Stimulated activated CD8-positive, alpha-beta memory T cell treated with anti-CD3 and anti-CD28 coated beads, Interleukin-2, amount 100 ng/mL, for 1 hour (primary cell): Measurements from ENCODE around the gene ITLN1.
"Not testable (repeated sequence)": the region's sequence is repeated elsewhere in the genome, so short reads cannot be mapped to it uniquely, and the experiment has no call there.

Experiments used
- DNase-seq, 2 donors: peaks; one replicate each; pipeline ENCODE4 v3.0.0-alpha.2; 2020; ENCODE audit warnings: low read depth in 2 of 2

The ITLN1 gene

DNA sequence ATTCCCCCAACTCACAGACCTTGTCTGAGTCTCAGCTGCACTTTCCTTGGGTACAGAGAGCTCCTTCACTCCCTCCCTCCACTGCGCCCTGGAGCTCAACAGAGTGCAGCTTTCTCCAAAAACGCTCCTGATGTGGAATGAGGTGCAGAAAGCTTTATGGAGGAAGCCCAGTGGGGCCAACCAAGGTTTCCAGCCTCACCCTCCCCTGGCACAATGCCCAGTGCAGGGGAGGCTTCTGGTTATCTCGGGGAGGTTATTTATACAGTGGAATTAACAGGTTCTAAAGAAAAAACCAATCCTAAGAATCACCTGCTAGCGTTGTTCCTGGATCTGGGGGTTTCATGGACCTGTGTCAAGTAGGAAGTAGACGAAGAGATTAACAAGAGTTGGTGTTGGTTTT is at the start of gene ITLN1:
ITLN1 (minus strand) TSS at position 139 of the 400 bp plus-strand sequence. CDS start 303 bp downstream, outside the sequence.
- DNase-seq, result no peak

DNA sequence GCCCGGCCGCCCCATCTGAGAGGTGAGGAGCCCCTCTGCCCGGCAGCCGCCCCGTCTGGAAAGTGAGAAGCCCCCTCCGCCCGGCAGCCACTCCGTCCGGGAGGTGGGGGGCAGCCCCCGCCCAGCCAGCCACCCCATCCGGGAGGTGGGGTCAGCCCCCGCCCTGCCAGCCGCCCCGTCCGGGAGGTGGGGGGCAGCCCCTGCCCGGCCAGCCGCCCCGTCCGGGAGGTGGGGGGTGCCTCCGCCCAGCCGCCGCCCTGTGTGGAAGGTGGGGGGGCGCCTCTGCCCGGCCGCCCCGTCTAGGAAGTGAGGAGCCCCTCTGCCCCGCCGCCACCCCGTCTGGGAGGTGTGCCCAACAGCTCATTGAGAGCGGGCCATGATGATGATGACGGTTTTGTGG is 48.3 kb upstream of the ITLN1 start:
- DNase-seq, result not testable (repeated sequence)

DNA sequence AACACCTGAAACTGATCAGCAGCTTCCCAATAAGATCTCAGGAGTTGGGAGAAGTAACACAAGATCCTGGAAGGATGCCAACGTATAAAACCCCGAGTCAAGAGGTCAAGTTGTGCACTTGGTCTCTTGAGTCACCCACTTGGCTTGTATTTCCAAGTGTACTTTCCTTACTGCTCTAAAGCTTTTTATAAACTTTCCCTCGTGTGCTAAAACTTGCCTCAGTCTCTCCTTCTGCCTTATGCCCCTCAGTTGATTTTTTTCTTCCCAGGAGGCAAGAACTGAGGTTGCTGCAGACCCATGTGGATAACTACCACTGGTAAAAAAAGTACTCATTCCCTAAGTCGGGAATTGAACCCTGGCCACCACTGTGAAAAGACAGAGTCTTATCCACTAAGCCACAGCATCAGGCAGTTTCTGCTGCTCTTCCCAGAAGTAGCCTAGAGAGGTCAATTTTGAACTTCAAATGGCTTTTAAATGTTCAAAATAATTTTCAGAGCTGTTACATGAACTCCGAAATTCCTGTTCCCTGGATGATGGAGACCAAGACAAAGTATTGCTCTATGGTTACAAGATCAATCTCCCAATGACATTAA is 40.8 kb upstream of the ITLN1 start:
- DNase-seq, result no peak

DNA sequence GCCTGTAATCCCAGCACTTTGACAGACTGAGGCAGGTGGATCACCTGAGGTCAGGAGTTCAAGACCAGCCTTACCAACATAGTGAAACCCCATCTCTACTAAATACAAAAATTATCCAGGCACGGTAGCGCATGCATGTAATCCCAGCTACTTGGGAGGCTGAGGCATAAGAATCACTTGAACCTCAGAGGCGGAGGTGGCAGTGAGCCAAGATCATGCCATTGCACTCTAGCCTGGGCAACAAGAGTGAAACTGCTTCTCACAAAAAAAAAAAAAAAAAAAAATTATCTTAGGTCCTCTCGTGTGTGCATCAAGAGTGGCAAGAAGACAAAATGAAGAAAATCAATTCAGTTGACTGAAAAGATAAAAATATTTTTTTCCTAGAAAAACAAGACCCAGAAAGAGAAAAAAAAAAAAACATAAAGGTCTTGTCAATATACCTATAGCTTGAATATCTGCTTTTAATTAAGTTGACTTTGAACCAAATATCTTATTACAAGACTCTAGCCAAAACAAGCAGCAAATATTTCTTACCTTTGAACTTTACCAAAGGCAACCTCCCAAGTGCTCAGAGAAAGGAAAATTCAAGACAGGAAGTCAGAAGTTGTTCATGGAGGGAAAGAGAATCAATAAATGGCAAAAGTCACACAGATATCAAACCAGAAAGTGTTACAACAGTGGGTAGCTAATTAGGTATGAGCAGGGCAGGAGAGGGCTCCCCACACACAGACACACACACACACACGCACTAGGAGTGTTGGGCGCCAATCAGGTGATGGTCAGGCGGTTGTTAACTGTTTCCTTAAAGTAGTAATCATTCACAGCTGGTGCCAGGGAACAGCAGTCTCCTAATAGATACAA is 40.0 kb upstream of the ITLN1 start:
- DNase-seq, result no peak

DNA sequence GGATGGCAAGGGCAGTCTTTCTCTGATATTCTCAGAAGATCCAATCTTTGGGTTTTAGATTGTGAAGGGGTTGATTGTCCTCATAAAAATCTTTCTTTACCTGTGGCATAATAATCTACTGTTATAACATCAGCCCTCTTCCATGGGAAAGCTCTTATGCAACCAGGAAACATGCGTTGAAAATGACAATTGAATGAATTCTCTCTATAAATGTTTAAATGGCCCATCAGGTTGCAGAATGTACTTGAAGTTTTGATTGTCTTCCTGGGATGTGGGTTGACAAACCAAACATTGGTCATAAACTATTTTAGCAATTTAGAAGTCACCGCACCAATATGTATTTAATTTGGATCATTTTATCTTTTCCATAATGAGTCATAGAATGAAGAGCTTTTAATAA is 31.7 kb upstream of the ITLN1 start:
- no peak for DNase-seq

DNA sequence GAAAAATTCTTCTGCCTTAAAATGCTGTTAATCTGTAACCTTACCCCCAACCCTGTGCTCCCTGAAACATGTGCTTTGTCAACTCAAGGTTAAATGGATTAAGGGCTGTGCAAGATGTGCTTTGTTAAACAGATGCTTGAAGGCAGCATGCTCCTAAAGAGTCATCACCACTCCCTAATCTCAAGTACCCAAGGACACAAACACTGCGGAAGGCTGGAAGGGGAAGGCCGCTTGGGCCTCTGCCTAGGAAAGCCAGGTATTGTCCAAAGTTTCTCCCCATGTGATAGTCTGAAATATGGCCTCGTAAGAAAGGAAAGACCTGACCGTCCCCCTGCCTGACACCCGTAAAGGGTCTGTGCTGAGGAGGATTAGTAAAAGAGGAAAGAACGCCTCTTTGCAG is 28.2 kb upstream of the ITLN1 start:
- DNase-seq, result not testable (repeated sequence)

DNA sequence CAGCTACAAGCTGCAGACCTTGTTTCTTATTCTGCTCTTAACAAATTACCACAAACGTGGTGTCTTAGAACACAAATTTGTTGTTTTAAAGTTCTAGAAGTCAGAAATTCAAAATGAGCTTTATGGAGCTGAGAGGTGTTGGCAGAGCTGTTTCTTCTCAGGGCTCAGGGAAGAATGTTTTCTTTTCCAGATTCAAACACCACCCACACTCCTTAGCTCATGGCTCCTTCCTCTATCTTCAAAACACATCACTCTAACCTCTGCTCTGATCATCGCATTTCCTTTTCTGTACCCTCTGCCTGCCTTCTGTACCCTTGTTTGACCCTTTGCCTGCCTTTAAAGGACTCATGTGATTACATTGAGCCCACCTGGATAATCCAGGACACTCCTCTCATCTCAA is 26.9 kb upstream of the ITLN1 start:
- DNase-seq, result no peak

DNA sequence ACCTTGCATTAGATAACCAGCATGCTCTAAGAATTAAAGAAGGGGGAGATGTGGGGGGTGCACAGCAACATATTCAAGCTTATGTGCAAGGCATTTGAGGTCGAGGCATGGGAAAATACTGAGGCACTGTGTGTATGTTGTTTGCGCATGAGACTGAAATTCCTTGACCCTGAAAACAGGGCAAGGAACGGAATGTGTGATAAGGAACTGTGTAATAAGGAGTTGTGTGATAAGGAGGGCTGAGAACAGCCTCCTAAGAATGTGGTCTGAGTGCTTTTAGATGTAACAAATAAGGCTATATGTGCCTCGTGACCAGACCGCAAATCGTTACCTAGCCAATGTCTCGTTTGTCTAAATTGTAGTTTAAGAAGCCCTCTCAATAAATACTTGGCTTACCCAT is 26.5 kb upstream of the ITLN1 start:
- no peak for DNase-seq

DNA sequence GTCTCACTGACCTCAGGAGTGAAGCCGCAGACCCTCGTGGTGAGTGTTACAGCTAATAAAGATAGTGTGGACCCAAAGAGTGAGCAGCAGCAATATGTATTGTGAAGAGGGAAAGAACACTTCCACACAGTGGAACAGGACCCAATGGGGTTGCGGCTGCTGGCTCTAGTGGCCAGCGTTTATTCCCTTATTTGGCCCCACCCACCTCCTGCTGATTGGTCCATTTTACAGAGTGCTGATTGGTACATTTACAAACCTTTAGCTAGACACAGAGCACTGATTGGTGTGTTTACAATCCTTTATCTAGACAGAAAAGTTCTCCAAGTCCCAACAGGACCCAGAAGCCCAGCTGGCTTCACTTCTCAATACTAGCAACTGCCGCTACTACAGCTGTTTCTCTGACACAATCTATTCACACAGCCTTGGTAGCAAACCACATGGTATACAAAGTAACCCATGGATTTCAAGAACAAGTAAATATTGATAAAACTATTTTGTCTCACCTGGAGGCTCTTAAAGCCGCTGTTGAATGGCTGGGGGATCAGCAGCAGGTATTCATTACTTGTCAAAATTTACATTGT is 25.3 kb upstream of the ITLN1 start:
- no peak for DNase-seq

DNA sequence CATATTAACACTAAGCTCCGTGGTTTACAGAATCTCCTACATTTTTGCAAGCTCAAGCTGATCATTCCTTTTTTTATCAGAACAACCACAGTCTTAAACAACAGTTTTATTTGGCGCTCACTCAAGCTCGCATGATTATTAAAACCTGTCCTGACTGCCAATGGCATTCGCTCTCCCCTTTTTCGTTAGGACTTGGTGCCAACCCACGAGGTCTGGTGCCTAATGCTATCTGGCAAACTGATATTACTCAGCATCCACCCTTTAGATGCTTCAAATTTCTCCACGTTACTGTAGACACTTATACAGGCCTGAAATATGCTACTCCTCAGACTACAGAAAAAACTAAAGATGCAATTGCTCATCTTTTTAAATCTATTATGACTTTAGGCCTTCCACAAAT is 23.0 kb upstream of the ITLN1 start:
- no peak for DNase-seq

DNA sequence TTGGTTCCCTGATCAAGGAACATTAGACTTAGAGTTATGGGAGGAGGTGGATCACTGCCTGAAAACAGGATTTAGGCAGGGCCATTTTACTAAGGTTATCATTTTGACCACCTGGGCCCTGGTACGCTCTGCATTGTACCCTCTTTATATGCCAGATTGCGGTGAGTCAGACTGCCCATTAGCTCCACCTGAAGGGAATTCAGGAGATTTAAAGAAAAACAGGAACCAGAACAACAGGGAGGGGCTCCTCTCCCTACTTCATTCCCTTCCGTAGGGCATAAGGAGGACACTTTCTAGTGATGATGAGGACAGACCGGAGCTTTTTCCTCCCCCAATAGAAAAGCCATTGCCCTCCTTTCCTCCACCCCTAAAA is 20.6 kb upstream of the ITLN1 start:
- no peak for DNase-seq

DNA sequence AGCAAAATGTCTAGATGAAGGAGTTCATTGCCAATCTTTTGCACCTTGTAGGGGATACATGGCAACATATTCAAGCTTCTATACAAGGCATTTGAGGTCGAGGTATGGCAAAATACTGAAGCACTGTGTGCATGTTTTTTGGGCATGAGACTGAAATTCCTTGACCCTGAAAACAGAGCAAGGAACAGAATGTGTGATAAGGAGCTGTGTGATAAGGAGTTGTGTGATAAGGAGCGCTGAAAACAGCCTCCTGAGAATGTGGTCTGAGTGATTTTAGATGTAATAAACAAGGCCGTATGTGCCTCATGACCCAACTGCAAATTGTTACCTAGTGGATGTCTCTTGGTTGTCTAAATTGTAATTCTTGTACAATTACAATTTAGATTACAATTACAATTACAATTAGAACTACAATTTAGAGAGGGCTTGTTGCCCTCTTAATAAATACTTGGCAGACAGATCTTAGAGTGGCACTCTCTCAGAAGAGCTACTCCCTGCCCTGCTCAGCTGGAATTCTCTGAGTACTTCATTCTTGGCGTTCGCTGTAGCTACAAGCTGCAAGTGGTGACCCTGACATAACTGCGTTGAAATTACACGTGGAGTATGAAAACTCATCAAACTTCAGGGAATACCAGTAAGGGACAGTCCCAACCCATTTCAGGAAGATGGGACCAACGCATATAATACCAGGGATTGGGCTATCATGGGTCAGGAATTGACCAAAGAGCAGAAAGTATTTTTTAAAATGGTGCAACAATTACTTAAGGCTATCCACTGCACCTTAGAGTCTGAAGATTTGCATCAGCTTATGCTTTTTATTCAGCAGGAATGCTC is 20.0 kb upstream of the ITLN1 start:
- DNase-seq, result no peak

DNA sequence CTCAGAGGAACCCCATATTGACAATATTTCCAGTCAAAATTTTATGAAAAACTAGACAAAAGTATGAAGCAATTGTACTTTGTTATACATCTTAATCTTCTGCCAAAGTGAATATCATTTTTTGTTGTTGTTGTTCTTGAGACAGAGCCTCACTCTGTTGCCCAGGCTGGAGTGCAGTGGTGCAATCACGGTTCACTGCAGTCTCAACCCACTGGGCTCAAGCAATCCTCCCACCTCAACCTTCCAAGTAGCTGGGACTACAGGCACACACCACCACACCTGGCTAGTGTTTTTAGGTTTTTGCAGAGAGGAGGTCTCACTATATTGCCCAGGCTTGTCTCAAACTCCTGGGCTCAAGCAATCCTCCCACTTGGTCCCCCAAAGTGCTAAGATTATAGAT is 17.3 kb upstream of the ITLN1 start:
- not testable (repeated sequence) for DNase-seq

DNA sequence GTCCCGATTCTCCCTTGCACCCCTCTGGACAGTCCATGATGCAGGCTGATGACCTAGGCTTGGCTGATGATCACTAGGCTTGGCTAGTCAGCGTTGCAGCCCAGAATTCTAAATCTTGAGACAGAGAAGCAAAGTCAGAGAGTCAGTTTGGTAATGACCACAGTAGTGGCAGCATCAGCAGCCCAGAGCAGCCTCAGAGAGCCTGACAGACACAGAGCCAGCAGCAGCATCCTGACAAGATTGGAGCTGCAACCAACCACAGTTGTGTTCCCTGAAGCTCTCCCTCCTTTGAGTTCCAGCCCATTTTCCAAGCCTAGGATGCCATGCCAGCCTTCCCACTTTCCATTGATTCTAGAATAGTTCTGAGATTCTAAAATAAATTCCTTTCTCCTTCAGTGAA is 16.8 kb upstream of the ITLN1 start:
- DNase-seq, result no peak

DNA sequence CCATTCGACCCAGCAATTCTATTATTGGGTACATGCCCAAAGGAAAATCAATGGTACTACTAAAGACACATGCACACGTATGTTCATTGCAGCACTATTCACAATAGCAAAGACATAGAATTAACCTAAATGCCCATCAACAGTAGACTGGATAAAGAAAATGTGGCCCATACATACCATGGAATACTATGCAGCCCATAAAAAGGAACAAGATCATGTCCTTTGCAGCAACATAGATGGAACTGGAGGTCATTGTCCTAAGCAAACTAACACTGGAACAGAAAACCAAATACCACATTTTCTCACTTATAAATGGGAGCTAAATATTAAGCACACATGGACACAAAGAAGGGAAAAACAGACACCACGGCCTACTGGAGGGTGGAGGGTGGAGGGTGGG is 15.7 kb upstream of the ITLN1 start:
- DNase-seq, result not testable (repeated sequence)

DNA sequence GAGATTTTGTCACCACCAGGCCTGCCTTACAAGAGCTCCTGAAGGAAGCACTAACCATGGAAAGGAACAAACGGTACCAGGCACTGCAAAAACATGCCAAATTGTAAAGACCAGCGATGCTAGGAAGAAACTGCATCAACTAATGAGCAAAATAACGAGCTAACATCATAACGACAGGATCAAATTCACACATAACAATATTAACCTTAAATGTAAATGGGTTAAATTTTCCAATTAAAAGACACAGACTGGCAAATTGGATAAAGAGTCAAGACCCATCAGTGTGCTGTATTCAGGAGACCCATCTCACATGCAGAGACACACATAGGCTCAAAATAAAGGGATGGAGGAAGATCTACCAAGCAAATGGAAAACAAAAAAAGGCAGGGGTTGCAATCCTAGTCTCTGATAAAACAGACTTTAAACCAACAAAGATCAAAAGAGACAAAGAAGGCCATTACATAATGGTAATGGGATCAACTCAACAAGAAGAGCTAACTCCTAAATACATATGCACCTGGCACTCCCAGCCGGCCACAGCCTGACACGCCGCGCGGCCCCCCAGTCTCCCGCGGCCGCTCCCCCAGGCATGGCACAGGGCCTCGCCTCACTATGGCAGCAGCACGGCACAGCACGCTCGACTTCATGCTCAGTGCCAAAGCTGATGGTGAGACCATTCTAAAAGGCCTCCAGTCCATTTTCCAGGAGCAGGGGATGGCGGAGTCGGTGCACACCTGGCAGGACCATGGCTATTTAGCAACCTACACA is 9.6 kb upstream of the ITLN1 start:
- not testable (repeated sequence) for DNase-seq

DNA sequence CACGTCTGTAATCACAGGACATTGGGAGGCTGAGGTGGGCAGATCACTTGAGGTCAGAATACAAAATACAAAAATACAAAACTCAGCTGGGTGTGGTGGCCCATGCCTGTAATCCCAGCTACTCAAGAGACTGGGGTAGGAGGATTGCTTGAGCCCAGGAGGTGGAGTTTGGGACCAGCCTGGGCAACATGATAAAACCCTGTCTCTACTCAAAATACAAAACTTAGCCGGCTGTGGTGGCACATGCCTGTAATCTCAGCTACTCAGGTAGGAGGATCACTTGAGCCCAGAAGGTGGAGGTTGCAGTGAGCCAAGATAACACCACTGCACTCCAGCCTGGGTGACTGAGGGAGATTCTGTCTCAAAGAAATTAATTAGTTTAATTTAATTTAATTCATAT is 6.5 kb upstream of the ITLN1 start:
- no peak for DNase-seq

DNA sequence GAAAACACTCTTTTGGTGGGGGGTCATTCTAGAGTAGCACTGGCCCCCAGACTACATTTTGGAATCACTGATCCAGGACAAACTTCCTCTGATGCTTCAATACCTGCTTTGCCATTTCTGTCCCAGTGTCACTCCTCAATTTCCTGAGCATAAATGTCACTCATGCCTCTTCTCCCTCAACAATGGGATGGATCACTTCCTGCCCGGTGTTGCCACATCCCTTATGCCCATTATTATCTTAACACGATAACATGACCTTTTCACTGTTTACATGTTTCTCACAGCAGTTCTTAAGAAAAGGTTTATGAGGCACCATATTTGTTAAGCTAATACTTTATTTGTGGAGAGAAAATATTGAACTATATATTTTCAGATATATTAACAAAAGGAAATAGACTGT is 3.9 kb upstream of the ITLN1 start:
- no peak for DNase-seq

DNA sequence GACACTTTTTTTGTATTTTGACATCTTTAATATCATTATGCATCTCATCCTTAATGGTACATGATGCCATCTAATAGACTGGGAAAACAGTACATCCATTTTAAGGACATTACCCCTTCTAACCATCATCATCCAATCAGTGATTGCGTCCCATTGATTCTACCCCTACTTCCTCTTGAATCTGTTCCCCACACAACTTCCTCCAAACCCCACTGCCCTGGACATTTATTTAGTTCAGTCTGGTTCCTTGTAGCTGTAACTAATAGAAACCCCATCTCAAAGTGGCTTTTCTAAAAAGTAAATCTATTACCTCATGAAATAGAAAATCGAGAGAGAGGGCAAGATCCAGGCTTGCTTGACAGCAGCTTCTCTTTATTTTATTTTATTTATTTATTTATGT is 2.1 kb upstream of the ITLN1 start:
- no peak for DNase-seq

DNA sequence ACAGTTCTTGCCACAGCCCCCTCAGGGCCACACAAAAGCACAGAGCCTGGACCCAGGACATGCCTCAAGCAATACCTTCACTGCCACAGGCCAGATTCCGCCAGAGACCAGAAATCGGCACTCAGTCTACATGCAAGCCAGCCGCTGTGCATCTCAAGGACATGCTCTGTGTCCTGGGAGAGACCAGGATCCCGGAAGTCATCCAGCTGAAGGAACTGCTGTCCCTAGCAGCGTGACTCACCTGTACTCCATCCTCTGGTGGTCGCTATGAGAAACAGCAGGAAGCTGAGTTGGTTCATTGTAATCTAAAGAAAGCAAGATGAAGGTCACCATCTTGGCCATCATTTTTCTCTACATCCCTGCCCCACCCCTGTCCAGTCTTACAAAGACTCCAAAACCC is 401 bp downstream of the ITLN1 start:
- no peak for DNase-seq
